Midbrain (tissue), 1 donor: Measurements from ENCODE around the gene SLFN12L.
A peak's percentile ranks its signal among the peaks of the same experiment; 100 is the strongest.

ENCODE experiments used
- DNase-seq: peaks from one replicate; lab custom pipeline; 2025; lab: John Stamatoyannopoulos, UW

Gene SLFN12L

GRCh38 chr17:35432176-35433074 is 105.1 kb downstream of the SLFN12L start, which contains the start of gene SLFN12:
Gene SLFN12, minus strand, starts transcription at chr17:35432500. Its CDS starts 9,472 bp downstream, at chr17:35423028.
- peak; percentile 24 for DNase-seq

GRCh38 chr17:35429702-35430101 is 107.8 kb downstream of the SLFN12L start:
- DNase-seq = no peak

GRCh38 chr17:35428229-35428628 is 109.2 kb downstream of the SLFN12L start:
- no peak for DNase-seq

- no peak for DNase-seq
Measured at GRCh38 chr17:35423761-35424160, 113.7 kb downstream of the SLFN12L start.
